ENCODE measurements around the gene MARCHF10.

- TF ChIP-seq CTCF (IDR thresholded peaks at IDR 0.05) = no peak
- no peak for TF ChIP-seq POLR2A (IDR thresholded peaks at IDR 0.05)
Observed at GRCh38 chr17:62763891-62764600, 44.1 kb downstream of the MARCHF10 start.
